Activated T-cell treated with anti-CD3 and anti-CD28 coated beads, Interleukin-2, amount 50 U/mL, for 72 hours (primary cell): ENCODE measurements around the gene TIMM17A. TPM values are rescaled to one million over a fixed set of nuclear protein-coding genes. Genes with fewer than 3 reads are reported as not detected.

Experiments
- ATAC-seq, 2 donors: fragments of 150-1000 bp; cut with Tn5 transposase; replicated peaks in 1 of 2; 2 replicates each; pipeline ENCODE4 v1.10.0; 2021; ENCODE audit warnings: moderate library complexity in 2 of 2, mild to moderate bottlenecking in 1 of 2
- DNase-seq, 2 donors: peaks; one replicate each; pipeline ENCODE4 v3.0.0; 2021 to 2022; ENCODE audit warnings: mixed read lengths in 1 of 2
- H3K27ac Mint-ChIP-seq: one replicate; pipeline ENCODE4 v1.8.0; 2022; ENCODE audit warnings: mild to moderate bottlenecking, moderate library complexity, mixed read lengths
- H3K27me3 Mint-ChIP-seq: one replicate; pipeline ENCODE4 v1.8.0; 2022; ENCODE audit warnings: low read depth, mixed read lengths
- H3K36me3 Mint-ChIP-seq, 2 donors: one replicate each; pipeline ENCODE4 v1.8.0; 2022; ENCODE audit warnings: mixed read lengths in 2 of 2, mild to moderate bottlenecking in 1 of 2; ENCODE audit not compliant: insufficient read depth in 2 of 2
- H3K4me1 Mint-ChIP-seq: one replicate; pipeline ENCODE4 v1.8.0; 2022; ENCODE audit warnings: low read depth, mixed read lengths
- H3K4me3 Mint-ChIP-seq, 2 donors: one replicate each; pipeline ENCODE4 v1.8.0; 2022; ENCODE audit warnings: mild to moderate bottlenecking in 2 of 2, mixed read lengths in 2 of 2, moderate library complexity in 2 of 2
- H3K9me3 Mint-ChIP-seq, 2 donors: one replicate each; pipeline ENCODE4 v1.8.0; 2022; ENCODE audit warnings: mixed read lengths in 2 of 2
- total RNA-seq, 2 donors: library from RNA; stranded (reverse); gene quantifications; one replicate each; pipeline ENCODE4 v1.2.3, GENCODE V29; 2022

The TIMM17A gene
- total RNA-seq, 2 donors from 2014 or later, result 34.4 to 40.1 TPM

- Mint-ChIP-seq H3K4me1 (no peaks in the 10 kb centered on the region), H3K27ac (no peak overlapping the region)
Measured at GRCh38 chr1:202005958-202006357, 50.7 kb downstream of the TIMM17A start.

DNA sequence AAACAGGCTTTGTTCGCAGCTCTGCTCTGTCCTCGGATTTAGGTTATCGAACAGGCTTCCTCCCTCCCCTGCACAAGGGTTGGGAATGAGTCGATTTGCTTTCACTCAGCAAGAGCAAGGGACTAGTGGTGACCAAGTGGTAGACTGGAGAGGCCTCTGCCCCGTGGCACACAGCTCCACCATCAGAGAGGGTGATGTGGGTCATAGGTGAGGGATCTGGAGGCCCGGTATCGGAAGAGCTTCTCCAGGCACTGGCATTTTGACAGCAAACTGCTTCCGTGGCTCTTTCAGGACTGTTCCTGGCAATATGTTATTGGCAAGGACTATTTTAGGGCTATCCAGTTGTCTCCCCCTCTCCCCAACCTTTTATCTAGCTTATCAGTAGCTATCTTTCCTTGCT is 52.0 kb downstream of the TIMM17A start:
- Mint-ChIP-seq H3K9me3 (no peaks in the 10 kb centered on the region), H3K36me3 (peaks cover 0 to 2% of the 10 kb centered on the region in 2 donors), H3K27me3 (no peaks in the 10 kb centered on the region), H3K27ac (no peak overlapping the region), H3K4me3 (no peak overlapping the region), H3K4me1 (no peaks in the 10 kb centered on the region)
- DNase-seq (no peak), ATAC-seq (no peak)

More at GRCh38 chr1:202005958-202006357, 50.7 kb downstream of the TIMM17A start:
- Mint-ChIP-seq H3K36me3 (peaks cover 0 to 2% of the 10 kb centered on the region in 2 donors), H3K27me3 (no peaks in the 10 kb centered on the region), H3K9me3 (no peaks in the 10 kb centered on the region), H3K4me3 (no peak overlapping the region)
- DNase-seq, result no peak
- no peak for ATAC-seq

DNA sequence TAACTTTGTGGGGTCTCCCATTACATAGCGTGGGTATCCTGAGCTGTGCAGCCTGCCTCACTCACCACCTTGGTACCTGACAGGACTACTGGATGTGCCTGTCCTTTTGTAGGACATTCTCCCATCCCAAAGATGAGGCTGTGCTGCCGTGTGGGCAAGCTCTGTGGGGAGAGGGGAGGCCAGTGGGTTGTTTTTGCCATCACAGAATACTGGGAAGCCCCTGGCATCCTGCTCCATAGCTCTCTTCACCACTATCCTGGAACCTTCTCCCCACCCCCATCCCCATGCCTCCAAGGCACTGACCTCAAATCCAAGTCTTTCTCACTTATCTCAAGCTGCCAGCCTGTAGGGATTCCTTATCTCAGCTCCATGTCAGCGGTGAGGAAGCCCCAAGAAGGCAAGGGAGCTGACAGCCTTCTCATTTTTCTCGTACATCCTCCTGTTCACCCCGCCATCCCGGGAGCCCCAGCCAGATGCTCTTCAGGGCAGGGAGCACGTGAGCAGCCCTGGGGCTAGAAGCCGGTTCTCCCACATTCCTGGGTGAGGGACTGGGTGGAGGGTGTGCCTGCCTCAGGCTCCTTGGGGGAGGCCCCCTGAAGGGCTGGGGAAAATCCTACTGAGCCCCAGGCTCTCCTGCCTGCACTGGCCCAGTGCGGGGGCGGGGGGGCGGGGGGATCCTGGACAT is 52.6 kb downstream of the TIMM17A start:
- Mint-ChIP-seq H3K36me3 (peaks cover 0 to 2% of the 10 kb centered on the region in 2 donors), H3K27ac (no peak overlapping the region), H3K4me3 (no peak overlapping the region), H3K27me3 (no peaks in the 10 kb centered on the region), H3K4me1 (no peaks in the 10 kb centered on the region), H3K9me3 (no peaks in the 10 kb centered on the region)
- DNase-seq (no peak), ATAC-seq (no peak)

- Mint-ChIP-seq H3K4me3 (no peak overlapping the region), H3K4me1 (peaks cover under 1% of the 10 kb centered on the region), H3K27me3 (no peaks in the 10 kb centered on the region), H3K9me3 (no peaks in the 10 kb centered on the region), H3K36me3 (peaks cover 0 to under 1% of the 10 kb centered on the region in 2 donors), H3K27ac (no peak overlapping the region)
- ATAC-seq (peak; percentile 55 to 73), DNase-seq (peak; percentile 57 to 65)
Measured at GRCh38 chr1:202009326-202010179, 54.2 kb downstream of the TIMM17A start.

- H3K36me3 Mint-ChIP-seq, result no peaks in the 10 kb centered on the region
Measured at GRCh38 chr1:202010180-202011015, 55.1 kb downstream of the TIMM17A start, which contains the start of gene ELF3. Gene ELF3, plus strand, starts transcription at chr1:202010587. Its CDS starts 550 bp downstream, at chr1:202011137.

GRCh38 chr1:202011994-202012393 is 56.7 kb downstream of the TIMM17A start:
- H3K4me1 Mint-ChIP-seq, result peaks cover 5% of the 10 kb centered on the region
- no peak overlapping the region for H3K27ac Mint-ChIP-seq
- no peaks in the 10 kb centered on the region for H3K27me3 Mint-ChIP-seq
- H3K4me3 Mint-ChIP-seq, result no peak overlapping the region
- no peaks in the 10 kb centered on the region for H3K9me3 Mint-ChIP-seq
- no peaks in the 10 kb centered on the region for H3K36me3 Mint-ChIP-seq
- ATAC-seq, result no peak
- no peak for DNase-seq

More at GRCh38 chr1:202010180-202011015, 55.1 kb downstream of the TIMM17A start, which contains the start of gene ELF3:
- H3K4me3 Mint-ChIP-seq, result no peak within 1 kb of the TSS
- H3K27ac Mint-ChIP-seq, result no peak within 1 kb of the TSS
- H3K4me1 Mint-ChIP-seq, result peaks cover 5% of the 10 kb centered on the region
- no peaks in the 10 kb centered on the region for H3K27me3 Mint-ChIP-seq
- DNase-seq (no peak), ATAC-seq (no peak)
- H3K9me3 Mint-ChIP-seq, result no peaks in the 10 kb centered on the region

DNA sequence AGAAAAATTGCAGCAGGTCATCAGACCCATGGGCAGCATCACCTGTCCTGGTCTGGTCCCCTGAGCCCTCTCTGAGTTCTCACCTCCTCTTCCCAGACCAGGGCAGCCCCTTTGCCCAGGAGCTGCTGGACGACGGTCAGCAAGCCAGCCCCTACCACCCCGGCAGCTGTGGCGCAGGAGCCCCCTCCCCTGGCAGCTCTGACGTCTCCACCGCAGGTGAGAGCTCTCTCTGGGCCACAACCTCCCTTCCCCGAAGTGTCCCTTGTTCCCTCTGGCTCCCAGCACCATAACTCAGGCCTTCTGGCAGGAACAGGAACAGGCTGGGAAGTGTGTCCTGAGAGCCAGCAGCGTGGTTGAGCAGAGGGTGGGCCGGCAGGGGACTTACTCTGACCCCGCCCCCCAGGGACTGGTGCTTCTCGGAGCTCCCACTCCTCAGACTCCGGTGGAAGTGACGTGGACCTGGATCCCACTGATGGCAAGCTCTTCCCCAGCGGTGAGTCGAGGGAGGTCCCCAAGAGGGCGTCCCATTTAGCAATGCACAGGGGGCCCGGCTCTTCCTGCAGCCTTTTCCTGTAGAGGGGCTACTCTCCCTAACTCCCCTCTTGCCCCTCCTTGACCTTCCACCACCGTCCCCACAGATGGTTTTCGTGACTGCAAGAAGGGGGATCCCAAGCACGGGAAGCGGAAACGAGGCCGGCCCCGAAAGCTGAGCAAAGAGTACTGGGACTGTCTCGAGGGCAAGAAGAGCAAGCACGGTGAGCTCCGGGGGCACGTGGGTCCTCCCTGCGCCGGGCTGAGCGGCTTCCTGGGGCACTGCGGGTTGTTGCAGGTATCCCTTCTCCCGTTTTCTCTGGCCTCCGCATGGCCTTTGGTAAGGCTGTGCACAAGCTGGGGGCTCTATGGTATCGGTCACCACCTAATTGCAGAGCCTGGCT is 57.5 kb downstream of the TIMM17A start:
- ATAC-seq (no peak), DNase-seq (no peak)
- Mint-ChIP-seq H3K9me3 (no peaks in the 10 kb centered on the region), H3K4me3 (no peak overlapping the region), H3K27me3 (no peaks in the 10 kb centered on the region), H3K27ac (no peak overlapping the region), H3K4me1 (peaks cover 5% of the 10 kb centered on the region), H3K36me3 (no peaks in the 10 kb centered on the region)

DNA sequence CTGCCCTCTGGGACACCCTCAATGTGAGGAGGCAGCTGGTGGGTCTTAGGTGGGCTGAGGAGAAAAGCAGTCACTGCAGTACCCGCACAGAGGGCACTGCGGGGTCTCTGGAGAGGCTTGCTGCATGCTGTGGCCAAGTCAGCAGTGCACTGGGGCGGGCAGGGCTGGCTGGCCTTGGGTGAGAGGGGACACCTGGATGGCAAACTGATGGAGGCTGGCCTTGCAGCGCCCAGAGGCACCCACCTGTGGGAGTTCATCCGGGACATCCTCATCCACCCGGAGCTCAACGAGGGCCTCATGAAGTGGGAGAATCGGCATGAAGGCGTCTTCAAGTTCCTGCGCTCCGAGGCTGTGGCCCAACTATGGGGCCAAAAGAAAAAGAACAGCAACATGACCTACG is 58.3 kb downstream of the TIMM17A start:
- Mint-ChIP-seq H3K9me3 (no peaks in the 10 kb centered on the region), H3K27ac (no peak overlapping the region), H3K27me3 (no peaks in the 10 kb centered on the region)

DNA sequence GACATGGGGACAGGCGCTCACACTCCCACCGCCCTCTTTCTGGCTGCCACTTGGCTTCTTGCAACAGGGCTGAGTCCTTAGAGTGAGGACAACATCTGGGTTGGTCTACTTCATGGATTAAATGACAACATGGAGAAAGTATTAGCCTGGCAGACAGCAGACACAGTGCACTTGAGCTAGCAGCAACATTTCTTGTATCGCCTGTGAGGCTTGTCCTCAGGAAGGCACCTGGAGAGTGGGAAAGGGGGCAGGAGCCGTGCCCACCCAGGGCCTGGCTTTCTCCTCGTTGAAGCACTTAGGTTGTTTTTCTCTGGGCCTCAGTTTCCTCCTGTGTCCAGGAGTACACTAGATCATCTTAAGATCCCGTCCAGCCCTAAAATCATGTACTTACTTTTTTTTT is 58.8 kb downstream of the TIMM17A start:
- Mint-ChIP-seq H3K36me3 (no peaks in the 10 kb centered on the region), H3K27ac (no peak overlapping the region), H3K4me3 (no peak overlapping the region), H3K4me1 (peaks cover 5% of the 10 kb centered on the region), H3K9me3 (no peaks in the 10 kb centered on the region), H3K27me3 (no peaks in the 10 kb centered on the region)
- DNase-seq (no peak), ATAC-seq (no peak)

More for the DNA sequence above, 58.3 kb downstream of the TIMM17A start:
- peaks cover 5% of the 10 kb centered on the region for H3K4me1 Mint-ChIP-seq
- ATAC-seq, result no peak
- no peak for DNase-seq
- H3K36me3 Mint-ChIP-seq, result no peaks in the 10 kb centered on the region
- no peak overlapping the region for H3K4me3 Mint-ChIP-seq

DNA sequence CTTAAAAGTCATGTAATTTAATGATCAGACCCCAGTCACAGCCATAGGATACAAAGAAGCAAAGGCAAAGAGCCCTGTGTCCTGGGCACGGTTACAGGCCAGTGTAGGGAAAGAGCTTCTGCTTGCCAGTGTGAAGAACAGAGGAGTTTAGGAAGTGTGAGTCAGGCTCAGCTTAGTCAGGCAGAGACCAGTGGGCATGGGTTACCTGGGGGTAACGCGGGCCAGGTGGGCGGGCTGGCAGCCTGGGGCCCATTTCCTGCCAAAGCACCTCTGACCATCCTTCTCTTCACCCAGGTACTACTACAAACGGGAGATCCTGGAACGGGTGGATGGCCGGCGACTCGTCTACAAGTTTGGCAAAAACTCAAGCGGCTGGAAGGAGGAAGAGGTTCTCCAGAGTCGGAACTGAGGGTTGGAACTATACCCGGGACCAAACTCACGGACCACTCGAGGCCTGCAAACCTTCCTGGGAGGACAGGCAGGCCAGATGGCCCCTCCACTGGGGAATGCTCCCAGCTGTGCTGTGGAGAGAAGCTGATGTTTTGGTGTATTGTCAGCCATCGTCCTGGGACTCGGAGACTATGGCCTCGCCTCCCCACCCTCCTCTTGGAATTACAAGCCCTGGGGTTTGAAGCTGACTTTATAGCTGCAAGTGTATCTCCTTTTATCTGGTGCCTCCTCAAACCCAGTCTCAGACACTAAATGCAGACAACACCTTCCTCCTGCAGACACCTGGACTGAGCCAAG is 59.8 kb downstream of the TIMM17A start:
- no peaks in the 10 kb centered on the region for H3K9me3 Mint-ChIP-seq
- no peak overlapping the region for H3K27ac Mint-ChIP-seq
- ATAC-seq (no peak), DNase-seq (no peak)
- H3K4me1 Mint-ChIP-seq, result peaks cover 5% of the 10 kb centered on the region
- H3K36me3 Mint-ChIP-seq, result no peaks in the 10 kb centered on the region
- H3K27me3 Mint-ChIP-seq, result no peaks in the 10 kb centered on the region
- no peak overlapping the region for H3K4me3 Mint-ChIP-seq

DNA sequence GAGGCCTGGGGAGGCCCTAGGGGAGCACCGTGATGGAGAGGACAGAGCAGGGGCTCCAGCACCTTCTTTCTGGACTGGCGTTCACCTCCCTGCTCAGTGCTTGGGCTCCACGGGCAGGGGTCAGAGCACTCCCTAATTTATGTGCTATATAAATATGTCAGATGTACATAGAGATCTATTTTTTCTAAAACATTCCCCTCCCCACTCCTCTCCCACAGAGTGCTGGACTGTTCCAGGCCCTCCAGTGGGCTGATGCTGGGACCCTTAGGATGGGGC is 60.3 kb downstream of the TIMM17A start:
- Mint-ChIP-seq H3K4me1 (peaks cover 5% of the 10 kb centered on the region), H3K4me3 (no peak overlapping the region), H3K27ac (no peak overlapping the region), H3K9me3 (no peaks in the 10 kb centered on the region), H3K27me3 (no peaks in the 10 kb centered on the region), H3K36me3 (no peaks in the 10 kb centered on the region)
- ATAC-seq (no peak), DNase-seq (no peak)
